AG04449 (cell line): Measurements from ENCODE around the gene PDE1C.

Source experiments
- CTCF ChIA-PET: fragments of 350-600 bp; formaldehyde crosslinking; extraction: SDS; loops from one replicate; lab custom pipeline; 2021; ENCODE audit warnings: antibody characterized with exemption; lab: Yijun Ruan, JAX
- POLR2A ChIA-PET: fragments of 400-600, 350-600 bp; formaldehyde crosslinking; extraction: SDS; loops from one replicate; lab custom pipeline; 2020; ENCODE audit warnings: antibody characterized with exemption, inconsistent platforms; lab: Yijun Ruan, JAX
- DNase-seq: peaks from one replicate; pipeline ENCODE4 v3.0.0-alpha.2; 2010; ENCODE audit warnings: low read depth, low spot score
- H3K4me3 ChIP-seq: 2 replicates; pipeline ENCODE4 v1.5.1; 2011; ENCODE audit warnings: low read depth, mild to moderate bottlenecking, control low read depth, low read length
- TF ChIP-seq, protein P1 (sequence below): IDR thresholded peaks from one replicate; pipeline ENCODE4 v1.5.1; 2011; ENCODE audit warnings: mild to moderate bottlenecking, moderate library complexity, low read length, control low read depth, inconsistent platforms; ENCODE audit not compliant: insufficient read depth; ENCODE audit errors: missing control alignments

PDE1C gene

DNA sequence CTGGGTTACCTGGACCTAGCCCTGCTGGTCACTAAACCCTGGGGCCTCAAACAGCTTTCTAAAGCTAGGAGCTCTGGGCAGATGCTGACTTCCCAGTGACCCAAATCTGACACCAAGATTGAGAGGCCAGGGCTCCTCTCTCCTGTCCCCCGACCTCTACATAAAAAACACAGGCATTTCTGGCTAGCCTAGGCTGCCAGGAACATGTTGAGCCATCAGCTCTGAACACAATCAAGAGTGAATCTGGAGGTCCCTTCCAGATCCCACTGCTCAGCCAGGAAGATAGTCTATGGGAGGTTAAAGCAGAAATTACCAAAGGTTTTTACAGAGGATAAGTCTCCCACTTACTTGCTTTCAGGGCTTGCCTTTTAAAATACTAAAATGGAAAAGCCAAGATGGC, 22.1 kb upstream of the PDE1C start:
- TF ChIP-seq, protein P1, sequence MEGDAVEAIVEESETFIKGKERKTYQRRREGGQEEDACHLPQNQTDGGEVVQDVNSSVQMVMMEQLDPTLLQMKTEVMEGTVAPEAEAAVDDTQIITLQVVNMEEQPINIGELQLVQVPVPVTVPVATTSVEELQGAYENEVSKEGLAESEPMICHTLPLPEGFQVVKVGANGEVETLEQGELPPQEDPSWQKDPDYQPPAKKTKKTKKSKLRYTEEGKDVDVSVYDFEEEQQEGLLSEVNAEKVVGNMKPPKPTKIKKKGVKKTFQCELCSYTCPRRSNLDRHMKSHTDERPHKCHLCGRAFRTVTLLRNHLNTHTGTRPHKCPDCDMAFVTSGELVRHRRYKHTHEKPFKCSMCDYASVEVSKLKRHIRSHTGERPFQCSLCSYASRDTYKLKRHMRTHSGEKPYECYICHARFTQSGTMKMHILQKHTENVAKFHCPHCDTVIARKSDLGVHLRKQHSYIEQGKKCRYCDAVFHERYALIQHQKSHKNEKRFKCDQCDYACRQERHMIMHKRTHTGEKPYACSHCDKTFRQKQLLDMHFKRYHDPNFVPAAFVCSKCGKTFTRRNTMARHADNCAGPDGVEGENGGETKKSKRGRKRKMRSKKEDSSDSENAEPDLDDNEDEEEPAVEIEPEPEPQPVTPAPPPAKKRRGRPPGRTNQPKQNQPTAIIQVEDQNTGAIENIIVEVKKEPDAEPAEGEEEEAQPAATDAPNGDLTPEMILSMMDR: no peak
- no peak for DNase-seq
- POLR2A ChIA-PET: no interaction called here
- CTCF ChIA-PET: interaction anchor here (1.2 kb wide), 1 partner anchor 73 kb away, joined by 4 read pairs; no protein-coding TSS in a partner anchor
- H3K4me3 ChIP-seq: no peak overlapping the region

DNA sequence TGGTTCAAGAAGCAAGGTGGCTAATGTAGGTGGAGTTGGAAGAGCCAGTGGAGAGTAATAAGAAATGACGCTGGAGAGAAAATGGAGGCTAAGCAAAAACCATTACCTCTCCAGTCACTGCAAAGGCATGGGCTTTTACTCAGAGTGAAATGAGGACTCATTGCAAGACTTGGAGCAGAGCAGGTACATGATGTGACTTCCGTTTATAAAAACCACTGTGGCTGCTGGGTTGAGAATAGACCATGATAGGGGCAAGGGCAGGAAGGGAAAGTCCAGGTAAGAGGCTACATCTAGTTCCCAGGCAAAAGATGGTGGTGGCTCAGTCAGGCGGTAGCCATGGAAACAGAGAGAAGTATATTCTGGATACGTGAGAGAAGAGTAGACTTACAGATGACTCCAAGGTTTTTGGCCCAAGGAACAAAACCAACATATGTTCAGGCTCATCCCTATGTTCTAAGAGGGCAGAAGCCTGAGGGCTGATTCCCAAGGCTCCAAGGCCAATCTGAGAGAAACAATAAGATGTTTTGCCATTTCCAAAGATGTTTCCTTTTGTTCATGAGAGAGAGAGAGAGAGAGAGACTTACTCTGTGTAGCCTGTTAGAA, 21.5 kb upstream of the PDE1C start:
- ChIA-PET POLR2A (no interaction called here), CTCF (no interaction called here)
- DNase-seq: no peak
- no peak overlapping the region for H3K4me3 ChIP-seq
- TF ChIP-seq, protein P1: no peak

DNA sequence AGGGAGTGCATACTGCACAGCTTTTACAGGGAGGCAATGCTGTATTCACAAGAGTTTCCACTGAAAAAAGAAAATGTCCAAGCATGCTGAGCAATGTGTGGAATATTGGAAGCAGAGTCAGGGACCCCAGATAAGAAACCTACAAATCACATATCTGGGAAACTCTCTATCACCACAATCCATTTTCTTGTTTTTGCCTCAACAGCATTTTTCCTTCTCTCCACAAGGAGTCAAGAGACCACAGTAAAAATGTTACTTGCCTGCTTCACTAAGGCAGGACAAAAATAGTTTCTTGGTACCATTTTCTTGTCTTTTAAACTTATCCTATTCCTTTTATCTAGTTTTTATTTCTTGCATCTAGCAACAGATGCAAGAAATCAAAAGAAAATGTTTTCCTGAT, 19.5 kb upstream of the PDE1C start:
- H3K4me3 ChIP-seq: no peak overlapping the region
- CTCF ChIA-PET: interaction anchor here (0.8 to 1.0 kb wide), 3 partner anchors 9 to 115 kb away, joined by 3 to 5 read pairs (median 4); no protein-coding TSS in a partner anchor
- no peak for DNase-seq
- POLR2A ChIA-PET: no interaction called here
- TF ChIP-seq, protein P1: no peak

DNA sequence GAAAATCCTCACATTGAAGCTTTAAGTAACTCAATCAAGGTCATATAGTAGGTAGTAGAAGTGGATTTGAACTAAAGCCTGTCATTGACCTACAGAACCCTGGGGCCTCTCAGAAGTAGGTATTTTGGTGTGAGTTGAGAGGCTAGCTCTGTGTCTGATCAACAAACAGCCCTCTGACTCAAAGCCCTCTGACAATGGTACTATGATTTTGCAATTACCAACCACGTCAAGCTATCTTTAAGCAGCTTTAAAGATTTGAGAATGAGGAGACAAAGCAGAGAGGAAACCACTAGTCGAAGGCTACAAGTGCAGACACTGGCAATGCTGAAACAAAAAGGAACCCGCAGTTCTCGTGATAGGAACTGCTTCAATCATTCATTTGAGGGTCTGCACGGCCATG, 19.0 kb upstream of the PDE1C start:
- no peak overlapping the region for H3K4me3 ChIP-seq
- TF ChIP-seq, protein P1: no peak
- DNase-seq: no peak
- ChIA-PET CTCF (interaction anchor here (0.8 to 1.0 kb wide), 3 partner anchors 9 to 115 kb away, joined by 3 to 5 read pairs (median 4); no protein-coding TSS in a partner anchor), POLR2A (no interaction called here)

DNA sequence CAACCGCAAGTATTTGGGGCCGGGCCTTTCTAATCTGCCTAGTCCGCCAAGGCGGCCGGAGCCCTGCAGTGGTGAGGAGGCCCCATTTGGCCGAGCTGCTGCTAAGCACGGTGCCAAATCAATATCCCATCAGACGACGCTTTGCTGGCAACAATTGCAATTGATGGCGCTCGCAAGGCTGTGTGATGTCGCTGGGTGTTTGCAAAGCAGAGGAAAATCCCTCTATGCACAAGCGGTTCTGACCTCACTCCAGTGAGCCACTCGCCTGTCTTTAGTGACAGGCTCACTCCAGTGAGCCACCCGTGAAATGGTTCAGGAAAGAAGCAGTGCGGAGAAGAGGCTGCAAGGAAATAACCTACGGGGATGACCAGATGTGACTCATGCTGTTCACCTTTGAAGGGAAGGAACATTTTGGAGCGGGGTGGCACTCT, 18.3 kb upstream of the PDE1C start:
- TF ChIP-seq, protein P1: no peak
- no peak overlapping the region for H3K4me3 ChIP-seq
- no peak for DNase-seq
- CTCF ChIA-PET: interaction anchor here (0.9 to 1.0 kb wide), 2 partner anchors 8 to 116 kb away, joined by 4 to 5 read pairs; no protein-coding TSS in a partner anchor
- POLR2A ChIA-PET: no interaction called here

DNA sequence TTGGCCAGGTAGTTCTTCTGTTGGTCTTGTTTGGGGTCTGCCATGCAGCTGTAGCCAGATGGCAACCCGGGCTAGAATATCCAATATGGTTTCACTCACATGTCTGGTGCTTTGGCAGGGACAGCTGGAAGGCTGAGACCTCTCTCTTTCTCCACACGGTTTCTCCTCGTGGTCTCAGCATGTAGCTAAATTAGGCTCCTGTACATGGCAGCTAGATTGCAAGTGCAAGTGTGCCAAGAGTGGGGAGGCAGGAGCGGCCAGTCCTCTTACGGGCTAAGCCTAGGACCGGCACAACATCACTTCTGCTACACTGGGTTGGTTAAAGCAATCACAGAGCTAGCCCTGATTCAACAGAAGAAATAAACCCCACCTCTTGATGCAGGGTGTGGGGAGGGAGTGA, 9.3 kb upstream of the PDE1C start:
- ChIA-PET CTCF (interaction anchor here (1.2 kb wide), 1 partner anchor 10 kb away, joined by 5 read pairs; no protein-coding TSS in a partner anchor), POLR2A (no interaction called here)
- TF ChIP-seq, protein P1: no peak
- H3K4me3 ChIP-seq: no peak overlapping the region
- no peak for DNase-seq
